HG03159 (cell line): ENCODE results near the gene ETNK2.
"Not testable (repeated sequence)": the region's sequence is repeated elsewhere in the genome, so short reads cannot be mapped to it uniquely, and the experiment has no call there.

ENCODE experiments used
- ATAC-seq: cut with Tn5 transposase; IDR thresholded peaks from one replicate; pipeline ENCODE4 v1.9.1; 2021; ENCODE audit warnings: mild to moderate bottlenecking, moderate library complexity; ENCODE audit not compliant: unreplicated experiment

The ETNK2 gene

DNA sequence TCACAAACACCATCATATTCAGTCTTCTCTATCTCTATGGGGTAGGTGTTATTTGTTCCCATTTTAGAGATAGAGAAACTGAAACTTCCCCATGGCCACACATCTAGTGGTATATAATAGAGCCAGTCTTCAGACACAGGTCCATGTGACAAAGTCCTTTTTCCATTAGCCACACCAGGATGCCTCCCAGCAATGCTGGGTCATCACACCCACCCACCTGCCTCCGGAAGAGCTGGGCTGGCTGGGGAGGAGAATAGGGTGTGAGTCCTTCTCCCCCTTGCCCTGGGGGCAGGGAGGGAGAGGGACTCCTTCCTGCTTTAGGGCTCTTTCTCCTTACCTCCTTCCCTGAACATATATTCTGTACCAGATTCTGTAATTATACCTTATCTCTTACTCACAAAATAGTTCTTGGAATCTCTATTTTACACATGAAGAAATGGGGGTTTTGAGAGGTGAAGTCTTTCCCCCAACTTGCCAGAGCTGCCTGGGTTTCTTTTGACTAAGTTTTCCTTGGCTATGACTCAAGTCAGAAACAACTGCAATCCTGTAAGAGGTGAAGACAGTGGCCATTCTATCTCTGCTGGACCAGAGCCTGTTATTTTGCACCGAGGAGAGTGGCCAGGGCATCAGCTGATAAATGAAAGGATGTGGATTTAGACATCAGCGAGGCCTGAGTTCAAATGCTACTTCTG, 49.0 kb downstream of the ETNK2 start:
- no peak for ATAC-seq

DNA sequence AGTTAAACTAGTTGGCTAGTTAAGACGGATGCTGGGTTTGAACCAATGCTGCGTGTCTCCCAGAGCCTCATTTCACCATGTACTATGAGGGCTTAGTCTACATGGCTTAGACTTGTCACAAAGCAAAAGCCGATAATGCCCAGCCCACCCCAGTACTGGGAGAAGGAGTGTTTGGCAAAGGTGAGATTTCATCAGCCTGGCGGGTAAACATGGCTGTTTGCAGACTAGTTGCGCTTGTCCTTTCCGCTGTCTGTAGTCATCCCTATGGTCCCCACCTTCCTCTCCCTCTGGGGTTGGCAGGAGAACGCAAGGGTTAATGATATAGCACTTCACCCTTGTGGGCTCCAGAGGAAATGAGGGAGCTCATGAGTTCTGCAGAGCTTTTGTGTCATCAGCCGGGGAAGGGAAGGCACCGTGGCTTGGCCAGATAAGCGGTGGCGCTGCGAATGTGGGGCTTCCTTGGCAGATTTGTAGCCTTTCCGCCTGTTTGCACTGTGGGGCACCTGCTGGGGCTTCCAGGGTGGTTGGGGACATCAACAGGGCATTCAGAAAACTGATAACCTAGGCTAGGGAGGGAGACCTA, 49.7 kb downstream of the ETNK2 start:
- ATAC-seq, result no peak

DNA sequence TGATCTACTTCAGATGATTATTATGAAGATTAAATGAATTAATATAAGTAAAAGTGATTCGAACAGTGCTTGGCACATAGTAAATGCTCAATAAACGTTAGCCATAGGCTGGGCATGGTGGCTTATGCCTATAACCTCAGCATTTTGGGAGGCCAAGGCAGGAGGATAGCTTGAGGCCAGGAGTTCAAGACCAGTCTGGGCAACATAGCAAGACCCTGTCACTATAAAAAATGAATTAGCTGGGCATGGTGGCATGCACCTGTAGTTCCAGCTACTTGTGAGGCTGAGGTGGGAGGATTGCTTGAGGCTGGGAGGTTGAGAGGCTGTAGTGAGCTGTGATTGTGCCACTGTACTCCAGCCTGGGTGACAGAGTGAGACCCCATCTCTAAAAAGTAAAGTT, 52.1 kb downstream of the ETNK2 start:
- not testable (repeated sequence) for ATAC-seq

DNA sequence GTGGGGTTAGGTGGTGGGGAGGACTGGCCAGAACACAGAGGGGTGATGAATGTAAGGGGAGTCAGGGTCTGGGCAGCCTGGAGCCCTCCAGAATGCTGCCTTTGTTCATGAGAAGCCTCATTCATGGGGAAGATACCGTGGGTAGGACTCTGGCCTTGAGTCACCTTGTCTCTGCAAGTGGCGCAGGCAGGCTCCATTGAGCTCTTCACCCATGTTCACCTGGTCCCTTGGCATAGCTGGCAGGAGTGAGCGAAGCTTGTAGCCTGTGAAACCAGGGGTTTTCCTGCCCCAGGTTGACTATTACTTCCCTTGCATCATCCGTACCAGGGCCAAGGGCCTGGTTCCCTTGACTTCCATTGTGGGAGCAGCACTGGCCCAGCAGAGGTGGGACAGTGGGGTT, 53.2 kb downstream of the ETNK2 start:
- ATAC-seq, result no peak

DNA sequence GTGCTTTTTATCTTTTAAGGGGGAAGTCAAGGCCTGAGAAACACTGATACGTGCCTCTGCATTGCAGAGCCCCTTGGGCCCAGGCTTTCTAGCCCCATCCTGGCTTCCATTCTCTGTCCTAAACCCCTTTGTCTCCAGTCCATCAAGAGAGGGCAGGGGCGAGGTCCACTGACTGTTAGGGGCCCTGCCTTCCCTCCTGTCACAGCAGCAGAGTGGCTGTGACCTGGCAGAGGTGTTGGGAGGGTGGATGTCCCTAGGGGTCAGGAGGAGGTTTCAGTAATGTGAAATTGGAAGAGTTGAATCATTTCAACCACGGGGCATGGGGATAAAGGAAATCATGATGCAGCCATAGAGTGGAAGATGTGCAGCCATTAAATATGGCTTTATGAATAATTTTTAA, 54.9 kb downstream of the ETNK2 start:
- no peak for ATAC-seq

DNA sequence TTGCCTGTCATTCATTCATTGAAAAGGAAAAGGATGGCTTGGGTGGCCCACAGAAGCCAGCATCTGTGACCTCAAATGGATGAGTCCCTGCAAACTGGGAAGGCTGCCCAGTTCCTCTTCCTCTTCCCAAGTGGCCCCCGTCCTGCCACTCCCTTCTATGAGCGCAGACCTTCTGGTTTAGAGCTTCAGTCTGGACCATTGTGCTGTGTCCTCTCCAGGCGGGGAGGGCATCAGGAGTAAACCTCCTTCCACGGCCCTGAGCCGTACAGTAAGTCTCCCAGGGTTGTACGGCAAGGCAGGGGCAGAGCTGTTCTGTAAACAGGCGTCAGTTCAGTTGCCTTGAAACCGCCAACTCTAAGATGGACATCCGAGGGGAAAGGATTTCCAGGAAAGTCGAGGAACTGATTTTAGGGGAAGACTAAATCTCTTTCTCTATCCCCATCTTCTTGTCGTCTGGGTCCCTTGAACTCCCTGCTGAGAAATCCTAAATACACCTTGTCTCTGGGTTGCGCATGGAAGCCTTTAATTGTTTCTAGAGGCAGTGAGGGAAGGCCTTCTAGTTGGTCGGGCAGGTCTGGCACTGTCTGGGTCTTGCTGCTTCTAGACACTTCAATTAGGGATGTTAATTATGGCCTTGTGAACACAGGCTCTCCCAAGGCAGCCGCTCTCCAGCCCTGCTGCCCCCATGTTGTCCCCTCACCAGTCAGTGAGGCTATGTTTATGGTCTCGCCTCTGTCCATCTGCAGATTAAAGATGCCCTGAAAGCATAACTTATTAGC, 56.8 kb downstream of the ETNK2 start:
- ATAC-seq, result no peak

DNA sequence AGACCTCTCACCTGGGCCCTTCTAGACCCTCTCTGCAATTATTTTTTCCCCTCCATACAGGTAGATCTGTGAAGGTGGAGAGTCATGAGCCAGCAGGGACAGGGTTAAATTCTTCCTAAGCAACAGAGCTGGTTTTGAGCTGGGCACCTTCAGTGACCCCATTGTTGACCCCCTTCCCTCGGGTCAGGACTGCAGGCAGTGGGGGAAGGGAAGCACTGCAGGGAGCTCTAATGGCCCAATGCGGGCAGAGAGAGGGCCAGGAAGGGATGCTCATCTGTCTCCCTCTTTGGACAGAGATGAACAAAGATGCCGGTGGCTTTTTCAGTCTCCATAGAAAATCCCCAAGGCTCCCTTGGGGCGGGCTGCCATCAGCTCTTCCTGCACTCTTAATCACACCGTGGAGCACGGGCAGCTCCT, 57.5 kb downstream of the ETNK2 start:
- no peak for ATAC-seq

DNA sequence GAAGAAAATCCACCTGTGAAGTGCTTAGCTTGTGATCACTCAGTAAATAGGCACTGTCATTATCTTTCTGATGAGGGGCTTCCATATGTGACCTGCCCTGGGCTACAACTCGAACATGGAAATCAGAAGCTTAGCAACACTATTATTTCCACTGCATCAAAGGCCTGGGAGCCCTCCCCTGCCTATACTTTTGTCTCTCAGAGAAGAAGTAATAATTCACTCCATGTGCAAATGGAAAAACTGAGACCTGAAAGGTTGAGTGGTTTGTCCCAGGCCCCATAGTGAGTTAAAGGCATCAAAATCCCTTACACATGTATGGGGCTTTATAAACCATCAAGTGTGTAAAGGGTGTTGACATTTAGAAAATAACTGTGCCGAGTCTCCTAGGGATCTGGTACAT, 58.1 kb downstream of the ETNK2 start:
- ATAC-seq, result no peak

DNA sequence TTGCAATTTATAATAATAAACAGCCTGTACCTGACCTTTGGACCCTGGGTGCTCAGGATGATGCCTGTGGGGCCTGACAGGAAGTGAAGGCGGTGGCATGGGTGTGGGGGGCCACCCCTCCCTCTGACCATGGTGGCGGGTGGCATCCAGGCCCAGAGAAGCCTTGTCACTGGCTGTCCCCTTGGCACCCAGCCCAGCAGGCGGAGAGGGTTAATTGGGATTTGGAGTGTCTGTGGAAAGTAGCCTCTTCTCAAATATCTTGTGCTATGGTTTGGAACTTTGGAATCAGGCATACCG, 58.5 kb downstream of the ETNK2 start:
- ATAC-seq, result no peak

DNA sequence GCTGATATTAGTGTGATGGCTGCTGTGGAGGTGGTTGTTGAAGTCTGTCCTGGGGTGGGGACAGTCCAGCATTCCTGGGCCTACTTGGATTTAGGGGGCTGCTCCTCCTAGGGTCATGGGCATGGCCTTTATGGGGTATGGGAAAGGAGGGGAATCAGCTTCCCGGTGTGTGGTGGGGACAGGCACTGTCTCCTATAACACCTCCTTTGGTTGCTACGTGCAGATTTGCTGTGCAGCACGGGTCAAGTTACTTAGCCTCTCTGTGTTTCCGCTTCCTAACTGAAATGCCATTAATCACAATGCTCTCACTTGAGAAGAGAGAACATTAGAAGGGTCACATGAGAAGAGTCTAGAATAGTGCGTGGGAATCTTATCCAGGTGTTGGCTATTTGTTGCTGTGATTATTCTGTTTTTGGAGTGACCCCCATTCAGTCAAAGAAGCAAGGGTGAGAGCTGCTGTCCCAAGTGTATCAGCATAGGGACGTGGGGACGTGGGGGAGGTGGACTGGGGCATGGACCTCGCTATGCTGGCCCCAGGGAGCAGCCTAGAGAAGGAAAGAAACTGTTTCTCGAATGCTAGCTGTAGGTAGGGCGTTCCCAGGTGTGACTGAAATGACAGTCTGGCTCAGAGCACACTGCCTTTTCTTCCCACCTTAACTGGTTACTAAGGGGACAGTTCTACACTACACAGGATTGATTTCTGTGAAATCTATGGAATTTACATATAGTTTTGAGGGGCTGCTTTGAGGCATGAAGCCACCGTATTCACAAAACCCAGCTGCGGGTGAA, 59.0 kb downstream of the ETNK2 start:
- no peak for ATAC-seq

DNA sequence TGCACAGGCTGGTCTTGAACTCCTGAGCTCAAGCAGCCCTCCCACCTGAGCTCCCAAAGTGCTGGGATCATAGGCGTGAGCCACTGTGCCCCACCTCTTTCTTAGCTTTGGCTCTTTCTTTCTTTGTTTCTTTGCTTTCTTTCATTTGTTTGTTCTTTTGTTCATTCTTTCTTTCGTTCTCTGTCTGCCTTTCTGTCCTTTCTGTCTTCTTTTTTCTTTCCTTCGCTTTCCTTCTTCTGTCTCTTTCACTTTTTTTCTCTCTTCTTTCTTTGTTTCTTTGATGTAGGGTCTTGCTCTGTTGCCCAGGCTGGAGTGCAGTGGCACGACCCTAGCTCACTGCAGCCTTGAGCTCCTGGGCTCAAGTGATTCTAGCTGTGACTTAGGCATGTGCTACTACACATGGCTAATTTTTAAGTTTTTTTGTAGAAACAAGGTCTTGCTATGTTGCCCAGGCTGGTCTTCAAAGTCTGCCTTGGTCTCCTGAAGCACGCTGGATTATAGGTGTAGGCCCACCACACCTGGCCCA, 60.0 kb downstream of the ETNK2 start:
- no peak for ATAC-seq

DNA sequence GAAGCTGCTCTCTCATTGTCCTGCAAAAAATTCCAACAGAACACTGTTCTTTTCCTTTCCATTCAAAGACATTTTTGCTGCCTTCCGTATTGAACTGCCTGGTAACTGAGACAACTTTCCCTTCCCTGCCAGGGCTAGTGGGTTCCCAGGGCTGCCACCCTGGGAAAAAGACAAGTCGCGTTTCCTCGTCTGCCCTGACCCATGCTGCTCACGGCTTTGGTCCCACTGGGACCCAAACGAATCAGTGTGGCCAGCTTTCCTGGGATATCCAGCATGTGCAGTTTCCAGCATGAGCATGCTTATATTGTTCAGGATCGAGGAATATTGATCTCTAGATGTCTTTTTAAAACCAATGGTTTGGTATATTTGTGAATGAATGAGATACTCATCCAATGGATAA, 60.8 kb downstream of the ETNK2 start:
- ATAC-seq, result no peak

DNA sequence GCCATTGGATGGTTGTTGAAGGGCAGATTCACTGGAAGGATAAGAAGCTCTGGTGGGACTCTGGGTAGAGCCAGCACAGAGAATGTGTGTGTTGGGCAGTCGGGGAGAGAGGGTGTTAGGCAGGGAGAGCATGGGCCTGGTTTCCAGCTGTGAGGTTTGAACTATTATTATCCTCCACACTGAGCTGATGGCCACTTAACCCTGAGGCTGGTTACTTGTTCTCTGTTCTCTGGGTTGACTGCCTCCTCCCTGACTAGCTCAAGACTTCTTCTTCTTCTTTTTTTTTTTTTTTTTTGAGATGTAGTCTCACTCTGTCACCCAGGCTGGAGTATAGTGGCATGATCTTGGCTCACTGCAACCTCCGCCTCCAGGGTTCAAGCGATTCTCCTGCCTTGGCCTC, 61.7 kb downstream of the ETNK2 start:
- ATAC-seq, result not testable (repeated sequence)

DNA sequence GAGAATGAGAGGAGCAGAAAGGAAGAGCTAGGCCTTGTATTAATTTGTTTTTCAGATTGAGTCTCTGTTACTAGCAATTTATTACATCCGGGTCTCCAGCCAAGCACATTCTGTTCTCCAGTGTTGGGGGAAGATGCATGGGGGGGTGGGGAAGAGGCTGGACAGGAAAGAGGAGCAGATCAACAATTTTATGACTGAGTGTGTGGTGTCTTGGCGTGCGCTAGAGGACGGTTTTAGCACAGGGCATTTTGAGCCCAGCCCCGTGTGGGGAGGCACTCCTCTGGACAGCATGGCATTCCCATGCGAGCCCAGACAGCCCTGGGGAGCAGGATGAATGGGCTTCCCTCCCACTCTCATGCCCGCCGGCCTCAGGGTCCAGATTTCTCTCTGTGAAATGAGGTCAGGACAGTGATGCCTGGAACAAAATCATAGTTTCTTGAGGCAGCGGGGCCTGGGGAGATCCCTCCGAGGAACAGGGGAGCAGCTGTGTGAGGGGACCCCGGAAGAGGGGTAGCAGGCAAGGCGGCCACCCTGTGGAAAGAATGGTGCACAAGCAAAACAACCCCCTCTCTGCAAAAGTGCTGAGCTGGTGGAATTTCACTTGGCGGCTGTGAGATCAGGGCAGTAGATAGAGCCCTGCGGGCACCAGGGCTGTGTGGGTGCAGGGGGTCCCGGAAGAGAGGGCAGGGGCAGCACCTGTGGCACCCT, 62.6 kb downstream of the ETNK2 start:
- ATAC-seq, result no peak

DNA sequence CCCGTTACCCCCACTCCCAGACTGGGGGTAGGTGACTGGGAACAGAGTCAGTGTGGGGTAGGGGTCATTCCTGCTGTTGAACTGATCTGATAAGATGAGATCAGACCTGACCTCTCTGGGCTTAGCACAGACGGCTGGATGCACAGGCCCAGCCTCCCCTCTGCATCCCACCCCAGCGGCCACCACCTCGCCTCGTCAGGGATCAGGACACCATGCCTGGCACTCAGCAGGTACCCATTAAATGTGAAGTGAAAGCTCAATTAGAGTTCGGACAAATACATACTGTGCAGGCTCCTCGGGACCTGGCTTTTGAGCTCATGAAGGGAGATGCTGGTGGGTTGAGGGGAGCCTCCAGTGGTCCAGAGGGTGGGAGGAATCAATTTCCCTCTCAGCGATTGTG, 63.2 kb downstream of the ETNK2 start:
- ATAC-seq, result no peak

DNA sequence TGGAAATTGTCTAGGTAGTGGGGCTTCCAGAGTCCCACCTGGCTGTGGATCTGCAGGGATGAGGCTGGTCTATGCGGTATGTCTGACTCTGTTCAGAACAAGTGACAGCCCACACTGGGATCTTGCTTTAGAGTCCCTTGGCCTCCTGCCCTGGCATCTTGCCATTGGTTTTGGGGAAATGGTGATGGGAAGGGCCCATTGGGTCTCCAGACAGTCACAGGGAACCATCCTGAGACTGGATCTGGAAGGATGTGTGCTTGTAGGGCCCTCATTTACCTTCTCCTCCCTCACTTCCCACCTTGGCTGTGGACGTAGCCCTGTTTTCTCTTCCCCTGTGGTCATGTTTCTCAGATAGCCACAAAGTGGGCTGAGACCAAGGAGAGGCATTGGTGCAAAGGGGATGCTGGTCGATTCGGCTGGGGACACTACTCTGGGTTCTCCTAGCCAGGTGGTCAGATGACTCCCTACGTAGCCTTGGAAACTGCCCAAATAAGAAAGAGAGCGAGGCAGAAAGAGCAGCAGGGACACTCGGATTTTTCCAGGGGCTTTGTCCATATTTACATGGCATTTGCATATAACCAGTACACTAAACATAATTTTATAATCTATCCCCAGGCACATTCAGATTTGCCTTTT, 63.8 kb downstream of the ETNK2 start:
- ATAC-seq, result no peak

DNA sequence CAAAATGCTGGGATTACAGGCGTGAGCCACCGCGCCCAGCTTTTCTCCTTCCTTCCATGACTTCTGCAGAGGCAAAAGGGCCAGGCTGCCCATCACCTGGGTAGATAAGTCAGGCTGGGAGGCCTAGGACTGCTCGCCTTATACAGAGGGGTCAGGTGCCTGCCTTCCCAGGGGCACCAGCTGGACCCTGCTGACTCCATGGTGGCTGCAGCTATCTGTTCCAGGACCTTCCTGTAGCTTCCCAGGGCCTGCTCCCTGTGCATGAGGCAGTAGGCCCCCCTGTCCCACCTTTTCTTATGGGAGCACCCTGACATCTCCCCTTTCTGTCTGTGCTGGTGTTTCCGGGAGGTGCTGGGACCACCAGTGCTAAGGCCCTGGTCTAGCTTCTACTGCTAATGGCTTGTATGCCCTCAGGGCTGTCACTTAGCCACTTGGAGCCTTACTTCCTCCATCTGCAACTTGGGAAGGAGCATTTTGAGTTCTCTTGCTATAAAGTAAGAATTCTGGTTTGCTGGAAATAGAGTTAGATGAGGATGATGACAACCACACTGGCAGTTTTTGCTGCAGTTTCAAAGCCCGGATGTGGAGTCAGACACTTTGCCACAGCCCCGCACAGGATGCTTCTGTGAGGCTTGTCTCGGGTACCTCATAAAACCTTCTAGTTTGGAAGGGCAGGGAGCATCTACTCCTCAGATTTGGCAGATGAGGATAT, 64.5 kb downstream of the ETNK2 start:
- ATAC-seq, result no peak

DNA sequence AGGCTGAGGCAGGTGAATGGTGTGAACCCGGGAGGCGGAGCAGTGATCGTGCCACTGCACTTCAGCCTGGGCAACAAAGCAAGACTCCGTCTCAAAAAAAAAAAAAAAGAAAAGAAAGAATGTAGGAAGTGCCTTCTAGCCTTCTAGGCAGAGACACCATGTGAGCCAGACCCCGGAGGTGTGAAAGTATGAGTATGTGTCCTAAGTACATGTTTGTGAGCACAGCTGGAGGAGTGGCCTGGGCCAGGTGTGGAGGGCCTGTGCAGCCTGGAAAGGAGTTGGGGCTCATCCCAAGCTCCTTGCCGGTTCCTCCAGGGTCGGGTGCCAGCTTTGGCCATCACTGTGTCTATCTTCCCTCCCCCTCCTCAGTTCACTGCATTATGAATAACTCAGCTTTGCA, 66.0 kb downstream of the ETNK2 start:
- ATAC-seq, result no peak

DNA sequence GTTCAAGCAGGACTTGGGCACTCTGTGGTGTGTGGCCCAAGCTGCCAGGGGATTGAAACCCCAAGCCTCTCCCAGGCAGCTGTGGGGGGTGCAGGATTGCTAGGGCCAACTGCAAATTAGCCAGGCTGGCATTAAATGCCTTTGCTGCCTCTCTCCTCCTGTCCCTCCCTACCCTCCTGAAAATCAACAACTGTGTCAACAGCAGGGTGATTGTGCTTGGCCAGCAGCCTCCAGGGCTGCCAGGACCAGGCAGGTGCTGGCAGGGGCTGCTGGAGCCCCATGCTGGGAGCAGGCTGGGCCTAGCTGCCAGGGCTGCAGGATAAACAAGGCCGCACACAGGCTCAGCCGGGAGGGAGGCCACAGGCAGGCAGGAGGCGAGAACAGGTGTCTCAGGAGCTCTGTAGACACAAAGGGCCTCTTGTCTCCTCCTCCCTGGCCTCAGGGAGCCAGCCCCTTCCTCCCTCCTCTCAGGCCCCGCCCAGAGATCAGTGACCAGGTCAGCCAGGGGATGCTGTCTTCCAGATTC, 67.5 kb downstream of the ETNK2 start:
- ATAC-seq, result no peak
